NCI-H146 treated with DMSO at 0.1 percent for 48 hours (cell line): ENCODE data around the gene MYH14.

Experiments
- DNase-seq: peaks from one replicate; lab custom pipeline; 2025; ENCODE audit not compliant: unreplicated experiment; lab: John Stamatoyannopoulos, UW

Gene MYH14

GRCh38 chr19:50203281-50204080, at the start of gene MYH14:
Gene MYH14 (plus strand): TSS chr19:50203622. CDS start chr19:50210366, 6,744 bp downstream.
- DNase-seq: peak; percentile 72

- DNase-seq: no peak
Measured at GRCh38 chr19:50154529-50154928, 48.9 kb upstream of the MYH14 start.

- no peak for DNase-seq
Measured at GRCh38 chr19:50155520-50156109, 47.8 kb upstream of the MYH14 start.

GRCh38 chr19:50158577-50158976, 44.8 kb upstream of the MYH14 start:
- DNase-seq: no peak

GRCh38 chr19:50159078-50159477, 44.3 kb upstream of the MYH14 start:
- DNase-seq: no peak

GRCh38 chr19:50162988-50163387, 40.4 kb upstream of the MYH14 start, which contains the start of gene IZUMO2:
Gene IZUMO2 (minus strand): TSS chr19:50163281. CDS start chr19:50163194, 87 bp downstream.
- no peak for DNase-seq

GRCh38 chr19:50167314-50167721, 36.1 kb upstream of the MYH14 start:
- DNase-seq: no peak

- no peak for DNase-seq
Measured at GRCh38 chr19:50171752-50172151, 31.7 kb upstream of the MYH14 start.

GRCh38 chr19:50172726-50173125, 30.7 kb upstream of the MYH14 start:
- DNase-seq: no peak

GRCh38 chr19:50173127-50173526, 30.3 kb upstream of the MYH14 start:
- no peak for DNase-seq

- no peak for DNase-seq
Measured at GRCh38 chr19:50174100-50174793, 29.2 kb upstream of the MYH14 start.

GRCh38 chr19:50175924-50176323, 27.5 kb upstream of the MYH14 start:
- DNase-seq: no peak

GRCh38 chr19:50176775-50177174, 26.6 kb upstream of the MYH14 start:
- no peak for DNase-seq

- DNase-seq: no peak
Measured at GRCh38 chr19:50178320-50178719, 25.1 kb upstream of the MYH14 start.

- DNase-seq: no peak
Measured at GRCh38 chr19:50178859-50179537, 24.4 kb upstream of the MYH14 start.

GRCh38 chr19:50181121-50181520, 22.3 kb upstream of the MYH14 start:
- DNase-seq: no peak

GRCh38 chr19:50184196-50184595, 19.2 kb upstream of the MYH14 start:
- no peak for DNase-seq

- DNase-seq: no peak
Measured at GRCh38 chr19:50187937-50188336, 15.5 kb upstream of the MYH14 start.

GRCh38 chr19:50189331-50189730, 14.1 kb upstream of the MYH14 start:
- DNase-seq: no peak

- DNase-seq: no peak
Measured at GRCh38 chr19:50190439-50190891, 13.0 kb upstream of the MYH14 start.

- no peak for DNase-seq
Measured at GRCh38 chr19:50191216-50191615, 12.2 kb upstream of the MYH14 start.
